CD4-positive, alpha-beta T cell treated with Interleukin-4 for 4 hours (primary cell): ENCODE measurements around the gene MTX1.
"Not testable (repeated sequence)": the region's sequence is repeated elsewhere in the genome, so short reads cannot be mapped to it uniquely, and the experiment has no call there.

ENCODE experiments used
- DNase-seq: peaks from one replicate; pipeline ENCODE4 v3.0.0-alpha.2; 2020

MTX1 gene

GRCh38 chr1:155189926-155190325 is 18.6 kb upstream of the MTX1 start:
- not testable (repeated sequence) for DNase-seq

- no peak for DNase-seq
Measured at GRCh38 chr1:155191904-155192303, 16.6 kb upstream of the MTX1 start.

- DNase-seq: peak; percentile 55
Measured at GRCh38 chr1:155192346-155193274, 15.9 kb upstream of the MTX1 start.

- DNase-seq: peak; percentile 75
Measured at GRCh38 chr1:155193275-155193990, 15.1 kb upstream of the MTX1 start.

- DNase-seq: not testable (repeated sequence)
Measured at GRCh38 chr1:155193991-155194240, 14.6 kb upstream of the MTX1 start.

- DNase-seq: no peak
Measured at GRCh38 chr1:155195201-155196102, 13.0 kb upstream of the MTX1 start.

- DNase-seq: no peak
Measured at GRCh38 chr1:155196103-155196892, 12.2 kb upstream of the MTX1 start.

- DNase-seq: no peak
Measured at GRCh38 chr1:155196893-155197638, 11.4 kb upstream of the MTX1 start.

GRCh38 chr1:155197901-155198546 is 10.5 kb upstream of the MTX1 start:
- no peak for DNase-seq

- DNase-seq: no peak
Measured at GRCh38 chr1:155198547-155198906, 10.0 kb upstream of the MTX1 start.

GRCh38 chr1:155199792-155200191 is 8.7 kb upstream of the MTX1 start:
- no peak for DNase-seq

- DNase-seq: no peak
Measured at GRCh38 chr1:155200920-155201319, 7.6 kb upstream of the MTX1 start.

GRCh38 chr1:155202198-155202597 is 6.3 kb upstream of the MTX1 start:
- DNase-seq: no peak

GRCh38 chr1:155202731-155203515 is 5.6 kb upstream of the MTX1 start:
- no peak for DNase-seq

- DNase-seq: no peak
Measured at GRCh38 chr1:155205035-155205434, 3.5 kb upstream of the MTX1 start.

GRCh38 chr1:155205969-155206593 is 2.4 kb upstream of the MTX1 start:
- no peak for DNase-seq

GRCh38 chr1:155206891-155207805 is 1.3 kb upstream of the MTX1 start:
- peak; percentile 92 for DNase-seq

- no peak for DNase-seq
Measured at GRCh38 chr1:155207806-155208540, 522 bp upstream of the MTX1 start, which contains the start of gene THBS3. Gene THBS3, minus strand, starts transcription at chr1:155207897. Its CDS starts 21 bp downstream, at chr1:155207876.
